AG09319 (cell line): ENCODE data around the gene FXYD4.

Experiments
- DNase-seq: peaks from one replicate; pipeline ENCODE4 v3.0.0-alpha.2; 2010; ENCODE audit warnings: low read depth; ENCODE audit errors: extremely low read depth
- TF ChIP-seq, protein P1 (sequence below): IDR thresholded peaks from 2 replicates; pipeline ENCODE4 v1.5.1; 2011; ENCODE audit warnings: low read depth, mild to moderate bottlenecking, inconsistent platforms, low read length, moderate library complexity

Gene FXYD4

DNA sequence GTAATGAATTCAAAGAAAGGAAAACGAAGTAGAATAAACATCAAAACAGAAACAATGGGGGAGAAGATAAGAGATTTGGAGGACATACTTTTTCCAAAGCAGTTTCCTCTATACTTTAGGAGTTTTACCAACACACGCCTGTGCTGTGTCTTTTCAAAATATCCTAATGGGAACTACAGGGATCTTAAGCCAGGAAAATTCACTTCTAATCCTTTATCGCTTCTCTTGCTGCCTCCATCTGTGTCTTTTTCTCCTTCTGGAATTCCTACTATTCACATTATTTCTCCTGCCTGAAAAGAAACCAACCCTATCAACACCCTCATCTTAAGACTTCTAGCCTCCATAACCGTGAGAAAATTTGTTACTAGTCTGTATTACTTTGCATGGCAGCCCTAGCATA is 30.7 kb downstream of the FXYD4 start:
- TF ChIP-seq, protein P1, sequence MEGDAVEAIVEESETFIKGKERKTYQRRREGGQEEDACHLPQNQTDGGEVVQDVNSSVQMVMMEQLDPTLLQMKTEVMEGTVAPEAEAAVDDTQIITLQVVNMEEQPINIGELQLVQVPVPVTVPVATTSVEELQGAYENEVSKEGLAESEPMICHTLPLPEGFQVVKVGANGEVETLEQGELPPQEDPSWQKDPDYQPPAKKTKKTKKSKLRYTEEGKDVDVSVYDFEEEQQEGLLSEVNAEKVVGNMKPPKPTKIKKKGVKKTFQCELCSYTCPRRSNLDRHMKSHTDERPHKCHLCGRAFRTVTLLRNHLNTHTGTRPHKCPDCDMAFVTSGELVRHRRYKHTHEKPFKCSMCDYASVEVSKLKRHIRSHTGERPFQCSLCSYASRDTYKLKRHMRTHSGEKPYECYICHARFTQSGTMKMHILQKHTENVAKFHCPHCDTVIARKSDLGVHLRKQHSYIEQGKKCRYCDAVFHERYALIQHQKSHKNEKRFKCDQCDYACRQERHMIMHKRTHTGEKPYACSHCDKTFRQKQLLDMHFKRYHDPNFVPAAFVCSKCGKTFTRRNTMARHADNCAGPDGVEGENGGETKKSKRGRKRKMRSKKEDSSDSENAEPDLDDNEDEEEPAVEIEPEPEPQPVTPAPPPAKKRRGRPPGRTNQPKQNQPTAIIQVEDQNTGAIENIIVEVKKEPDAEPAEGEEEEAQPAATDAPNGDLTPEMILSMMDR, result no peak
- DNase-seq, result no peak

DNA sequence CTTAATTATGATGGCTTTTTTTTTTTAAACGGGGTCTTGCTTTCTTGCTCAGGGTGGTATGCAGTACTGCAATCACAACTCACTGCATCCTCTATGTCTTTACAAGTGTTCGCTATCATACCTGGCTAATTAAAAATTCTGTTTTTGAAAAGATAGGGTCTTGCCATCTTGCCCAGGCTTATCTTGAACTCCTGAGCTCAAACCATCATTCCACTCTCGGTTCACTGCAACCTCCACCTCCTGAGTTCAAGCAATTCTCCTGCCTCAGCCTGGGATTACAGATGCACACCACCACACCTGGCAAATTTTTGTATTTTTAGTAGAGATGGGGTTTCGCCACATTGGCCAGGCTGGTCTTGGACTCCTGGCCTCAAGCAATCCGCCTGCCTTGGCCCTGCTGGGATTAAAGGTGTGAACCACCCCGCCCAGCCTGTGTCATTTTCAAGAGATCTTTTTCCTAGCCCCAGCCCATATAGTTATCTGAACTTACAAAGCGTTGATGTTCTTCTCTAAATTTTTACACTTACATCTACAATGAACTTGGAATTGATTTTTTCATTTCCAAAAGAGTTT is 31.5 kb downstream of the FXYD4 start:
- TF ChIP-seq, protein P1, result no peak
- no peak for DNase-seq

DNA sequence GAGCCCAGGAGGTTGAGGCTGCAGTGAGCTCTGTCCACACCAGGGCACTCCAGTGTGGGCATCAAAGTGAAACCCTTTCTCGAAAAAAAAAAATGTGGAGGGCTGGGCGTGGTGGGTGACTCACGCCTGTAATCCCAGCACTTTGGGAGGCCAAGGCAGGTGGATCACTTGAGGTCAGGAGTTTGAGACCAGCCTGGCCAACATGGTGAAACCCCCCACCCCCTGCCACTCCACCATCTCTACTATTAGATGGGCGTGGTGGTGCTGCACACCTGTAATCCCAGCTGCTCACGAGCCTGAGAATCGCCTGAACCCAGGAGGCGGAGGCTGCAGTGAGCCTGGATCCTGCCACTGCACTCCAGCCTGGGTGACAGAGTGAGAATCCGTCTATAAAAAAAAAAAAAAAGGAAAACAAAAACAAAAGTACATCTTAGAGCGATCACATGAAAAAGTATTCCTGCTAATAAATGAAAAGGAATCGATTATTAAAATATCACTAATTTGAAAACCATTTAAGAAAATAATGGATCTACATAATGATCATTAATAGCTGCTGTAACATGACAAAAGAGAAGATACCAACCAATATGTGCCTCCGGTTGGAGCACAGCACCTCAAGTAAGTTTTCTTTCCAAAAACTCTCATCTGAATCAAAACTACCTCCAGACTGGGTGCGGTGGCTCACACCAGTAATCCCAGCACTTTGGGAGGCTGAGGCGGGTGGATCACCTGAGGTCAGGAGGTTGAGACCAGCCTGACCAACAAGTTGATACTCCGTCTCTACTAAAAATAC is 32.7 kb downstream of the FXYD4 start:
- DNase-seq, result no peak
- TF ChIP-seq, protein P1, result no peak

DNA sequence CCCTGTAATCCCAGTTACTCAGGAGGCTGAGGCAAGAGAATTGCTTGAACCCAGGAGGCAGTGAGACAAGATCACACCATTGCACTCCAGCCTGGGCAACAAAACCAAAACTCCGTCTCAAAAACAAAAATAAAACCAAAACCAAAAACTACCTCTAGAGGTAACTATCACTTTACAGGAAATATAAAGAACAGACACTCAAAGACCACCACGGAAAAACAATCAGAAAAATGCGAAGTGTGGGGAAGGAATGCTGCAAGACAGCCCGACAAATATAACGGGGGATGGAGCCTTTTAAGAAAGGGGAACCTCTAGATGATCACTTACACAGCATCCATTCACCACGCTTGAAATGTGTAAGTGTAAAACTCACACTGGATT is 33.3 kb downstream of the FXYD4 start:
- TF ChIP-seq, protein P1, result no peak
- DNase-seq, result no peak

DNA sequence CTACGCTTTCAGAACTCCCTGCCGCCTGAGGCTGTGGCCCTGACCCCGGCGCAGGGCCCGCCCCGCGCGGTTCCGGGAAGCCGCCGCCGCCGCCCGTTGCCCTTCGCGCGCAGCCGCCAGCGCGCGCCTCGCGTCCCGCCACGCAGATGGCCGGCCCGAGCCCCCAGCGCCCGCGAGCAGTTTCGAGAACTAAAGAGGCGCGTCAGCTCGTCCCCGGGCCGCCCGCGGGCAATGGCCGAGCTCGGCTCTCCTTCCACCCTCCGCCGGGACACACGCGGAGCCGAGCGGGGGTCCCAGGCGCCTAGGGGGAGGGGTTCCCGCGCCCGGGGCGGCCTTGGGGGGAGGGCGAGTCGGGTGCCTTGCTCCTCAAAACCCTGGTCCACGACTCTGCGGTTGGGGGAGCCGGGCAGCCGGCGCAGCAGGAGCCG is 35.7 kb downstream of the FXYD4 start:
- no peak for DNase-seq
- TF ChIP-seq, protein P1, result no peak

DNA sequence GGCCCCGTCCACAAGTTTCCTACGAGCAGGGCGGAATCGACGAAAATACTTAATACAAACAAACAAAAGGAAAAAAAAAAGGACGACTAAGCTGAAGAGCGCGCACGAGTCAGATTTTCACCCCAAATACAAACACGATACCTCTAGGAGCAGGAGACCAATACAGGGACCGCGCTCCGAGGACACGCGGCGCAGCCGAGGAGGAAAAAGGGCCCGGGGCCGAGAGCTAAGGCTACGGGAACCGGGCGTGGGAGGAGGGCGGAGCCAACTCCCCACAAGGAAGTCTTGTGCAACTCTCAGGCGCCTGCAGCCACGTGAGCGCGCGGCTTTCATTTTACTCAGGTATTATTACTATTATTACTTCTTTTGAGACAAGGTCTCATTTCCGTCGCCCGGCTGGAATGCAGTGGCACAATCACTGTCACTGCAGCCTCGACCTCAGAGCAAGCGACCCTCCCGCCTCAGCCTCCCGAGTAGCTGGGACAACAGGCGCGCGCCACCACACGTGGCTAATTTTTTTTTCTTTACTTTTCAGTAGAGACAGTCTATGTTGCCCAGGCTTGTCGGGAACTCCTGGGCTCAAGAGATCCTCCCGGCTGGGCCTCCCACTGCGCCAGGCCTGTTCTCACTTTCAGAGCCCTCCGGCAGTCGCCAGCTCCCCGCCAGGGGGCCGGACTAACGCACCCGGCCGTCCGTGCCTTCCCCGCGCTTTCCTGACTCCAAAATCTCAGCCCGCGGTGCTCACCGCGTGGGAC is 36.3 kb downstream of the FXYD4 start:
- TF ChIP-seq, protein P1, result peak; percentile 45
- DNase-seq, result peak; percentile 75

DNA sequence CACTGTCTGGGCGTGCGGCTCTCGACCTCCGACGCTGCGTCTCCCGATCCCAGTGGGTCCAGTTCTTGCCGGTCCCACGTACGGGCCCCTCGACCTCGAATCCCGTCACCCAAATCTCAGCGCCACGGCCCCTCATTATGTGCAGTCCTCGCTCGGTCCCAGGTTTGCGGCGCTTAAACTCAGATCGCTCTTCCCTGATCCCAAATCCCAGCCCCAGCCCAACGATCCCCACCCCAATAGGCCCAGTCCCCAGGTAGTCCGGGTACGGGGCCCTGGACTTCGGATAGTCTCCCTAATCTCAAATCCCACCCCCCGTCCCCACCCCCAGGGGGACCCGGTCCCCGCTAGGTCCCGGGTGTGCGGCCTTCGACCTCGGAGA is 36.9 kb downstream of the FXYD4 start:
- no peak for DNase-seq
- TF ChIP-seq, protein P1, result no peak
